ENCODE results near the gene IPO9.
A peak's percentile ranks its signal among the peaks of the same experiment; 100 is the strongest.

DNA sequence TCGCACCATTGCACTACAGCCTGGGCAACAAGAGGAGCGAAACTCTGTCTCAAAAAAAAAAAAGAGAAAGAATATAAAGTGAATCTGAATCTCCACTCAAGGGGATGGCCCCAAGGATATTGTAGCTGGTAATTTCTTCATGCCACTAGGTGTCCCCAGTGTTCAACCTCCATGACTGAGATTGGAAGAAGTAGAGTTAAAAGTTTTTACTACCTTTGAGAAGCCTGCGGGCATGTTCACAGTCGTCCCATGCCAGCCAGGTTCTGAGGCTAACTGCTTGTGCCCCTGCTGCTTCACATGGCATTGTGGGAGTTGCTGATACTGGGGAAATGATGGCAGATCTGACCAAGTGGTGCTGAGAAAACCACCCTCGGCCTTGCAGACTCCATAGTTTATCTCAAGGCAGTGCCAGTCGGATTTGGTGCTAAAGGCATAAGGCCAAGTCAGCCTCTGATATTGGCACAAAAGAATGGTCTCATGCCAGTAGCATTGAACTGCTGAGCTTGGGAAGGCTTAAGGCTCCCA, 49.0 kb downstream of the IPO9 start:
- no peak for TF ChIP-seq EZH2 (IDR thresholded peaks at IDR 0.05; ENCODE audit: low read length)
- TF ChIP-seq, protein P1, sequence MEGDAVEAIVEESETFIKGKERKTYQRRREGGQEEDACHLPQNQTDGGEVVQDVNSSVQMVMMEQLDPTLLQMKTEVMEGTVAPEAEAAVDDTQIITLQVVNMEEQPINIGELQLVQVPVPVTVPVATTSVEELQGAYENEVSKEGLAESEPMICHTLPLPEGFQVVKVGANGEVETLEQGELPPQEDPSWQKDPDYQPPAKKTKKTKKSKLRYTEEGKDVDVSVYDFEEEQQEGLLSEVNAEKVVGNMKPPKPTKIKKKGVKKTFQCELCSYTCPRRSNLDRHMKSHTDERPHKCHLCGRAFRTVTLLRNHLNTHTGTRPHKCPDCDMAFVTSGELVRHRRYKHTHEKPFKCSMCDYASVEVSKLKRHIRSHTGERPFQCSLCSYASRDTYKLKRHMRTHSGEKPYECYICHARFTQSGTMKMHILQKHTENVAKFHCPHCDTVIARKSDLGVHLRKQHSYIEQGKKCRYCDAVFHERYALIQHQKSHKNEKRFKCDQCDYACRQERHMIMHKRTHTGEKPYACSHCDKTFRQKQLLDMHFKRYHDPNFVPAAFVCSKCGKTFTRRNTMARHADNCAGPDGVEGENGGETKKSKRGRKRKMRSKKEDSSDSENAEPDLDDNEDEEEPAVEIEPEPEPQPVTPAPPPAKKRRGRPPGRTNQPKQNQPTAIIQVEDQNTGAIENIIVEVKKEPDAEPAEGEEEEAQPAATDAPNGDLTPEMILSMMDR (optimal IDR thresholded peaks at IDR 0.05 in 1 of 3, IDR thresholded peaks at IDR 0.05 in 1 of 3, conservative IDR thresholded peaks at IDR 0.05 in 1 of 3; ENCODE audit: extremely low read depth in 1 of 3, insufficient read depth in 2 of 3, low read length in 3 of 3): peak; percentile 55 to 61 (median 59)
